ENCODE measurements around the gene TOX2.

TOX2 gene

GRCh38 chr20:44010162-44010704 lies 95.6 kb downstream of the TOX2 start:
- DNase-seq (ENCODE audit: low read depth) = no peak
- no peak overlapping the region for H3K4me3 ChIP-seq (ENCODE audit: low read length)
- TF ChIP-seq, protein P1, sequence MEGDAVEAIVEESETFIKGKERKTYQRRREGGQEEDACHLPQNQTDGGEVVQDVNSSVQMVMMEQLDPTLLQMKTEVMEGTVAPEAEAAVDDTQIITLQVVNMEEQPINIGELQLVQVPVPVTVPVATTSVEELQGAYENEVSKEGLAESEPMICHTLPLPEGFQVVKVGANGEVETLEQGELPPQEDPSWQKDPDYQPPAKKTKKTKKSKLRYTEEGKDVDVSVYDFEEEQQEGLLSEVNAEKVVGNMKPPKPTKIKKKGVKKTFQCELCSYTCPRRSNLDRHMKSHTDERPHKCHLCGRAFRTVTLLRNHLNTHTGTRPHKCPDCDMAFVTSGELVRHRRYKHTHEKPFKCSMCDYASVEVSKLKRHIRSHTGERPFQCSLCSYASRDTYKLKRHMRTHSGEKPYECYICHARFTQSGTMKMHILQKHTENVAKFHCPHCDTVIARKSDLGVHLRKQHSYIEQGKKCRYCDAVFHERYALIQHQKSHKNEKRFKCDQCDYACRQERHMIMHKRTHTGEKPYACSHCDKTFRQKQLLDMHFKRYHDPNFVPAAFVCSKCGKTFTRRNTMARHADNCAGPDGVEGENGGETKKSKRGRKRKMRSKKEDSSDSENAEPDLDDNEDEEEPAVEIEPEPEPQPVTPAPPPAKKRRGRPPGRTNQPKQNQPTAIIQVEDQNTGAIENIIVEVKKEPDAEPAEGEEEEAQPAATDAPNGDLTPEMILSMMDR (conservative IDR thresholded peaks at IDR 0.05; ENCODE audit: low read depth, low read length) = no peak

DNA sequence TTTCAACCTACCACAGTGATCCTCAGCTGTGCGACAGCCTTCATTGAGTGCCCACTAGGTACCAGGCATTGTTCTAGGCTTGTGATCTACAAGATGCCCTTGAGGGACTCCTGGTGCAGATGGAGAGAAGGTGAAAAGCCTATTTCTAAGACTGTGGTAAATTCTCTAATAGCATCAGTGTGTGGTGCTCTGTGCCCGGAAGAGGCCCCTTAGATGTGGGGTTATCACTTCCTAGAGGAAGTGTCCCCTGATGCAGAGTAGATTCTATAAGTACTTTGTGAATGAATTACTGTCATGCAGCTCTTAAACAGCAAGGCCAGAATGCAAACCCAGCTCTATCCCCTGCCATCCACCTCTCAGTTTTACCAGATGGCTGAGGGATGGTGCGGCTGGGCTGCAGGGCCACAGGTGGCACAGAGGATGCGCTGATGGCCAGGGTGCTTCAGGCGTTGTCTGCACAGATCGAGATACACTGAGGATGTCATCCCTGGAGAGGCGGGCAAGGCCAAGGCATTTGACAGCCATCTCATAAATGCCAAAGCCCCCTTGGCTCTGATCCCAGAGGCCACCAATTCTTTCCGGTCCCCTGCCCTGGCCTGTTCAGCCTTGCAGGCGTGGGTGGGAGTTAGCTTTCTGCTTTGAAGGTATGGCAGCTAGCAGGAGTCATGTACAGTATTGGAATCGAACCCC lies 96.7 kb downstream of the TOX2 start:
- TF ChIP-seq, protein P1 (conservative IDR thresholded peaks at IDR 0.05; ENCODE audit: low read depth, low read length) = no peak
- no peak overlapping the region for H3K4me3 ChIP-seq (ENCODE audit: low read length)
- no peak for DNase-seq (ENCODE audit: low read depth)

- no peak for DNase-seq (ENCODE audit: low read depth)
- no peak overlapping the region for H3K4me3 ChIP-seq (ENCODE audit: low read length)
- TF ChIP-seq, protein P1 (conservative IDR thresholded peaks at IDR 0.05; ENCODE audit: low read depth, low read length) = no peak
Measured at GRCh38 chr20:44012466-44013226, 98.0 kb downstream of the TOX2 start.

GRCh38 chr20:44014807-44015732 lies 100.4 kb downstream of the TOX2 start:
- peak; percentile 21 for DNase-seq (ENCODE audit: low read depth)
- no peak overlapping the region for H3K4me3 ChIP-seq (ENCODE audit: low read length)
- TF ChIP-seq, protein P1 (conservative IDR thresholded peaks at IDR 0.05; ENCODE audit: low read depth, low read length) = no peak

GRCh38 chr20:44015733-44016103 lies 101.1 kb downstream of the TOX2 start:
- TF ChIP-seq, protein P1 (conservative IDR thresholded peaks at IDR 0.05; ENCODE audit: low read depth, low read length) = no peak
- H3K4me3 ChIP-seq (ENCODE audit: low read length) = no peak overlapping the region
- DNase-seq (ENCODE audit: low read depth) = no peak

DNA sequence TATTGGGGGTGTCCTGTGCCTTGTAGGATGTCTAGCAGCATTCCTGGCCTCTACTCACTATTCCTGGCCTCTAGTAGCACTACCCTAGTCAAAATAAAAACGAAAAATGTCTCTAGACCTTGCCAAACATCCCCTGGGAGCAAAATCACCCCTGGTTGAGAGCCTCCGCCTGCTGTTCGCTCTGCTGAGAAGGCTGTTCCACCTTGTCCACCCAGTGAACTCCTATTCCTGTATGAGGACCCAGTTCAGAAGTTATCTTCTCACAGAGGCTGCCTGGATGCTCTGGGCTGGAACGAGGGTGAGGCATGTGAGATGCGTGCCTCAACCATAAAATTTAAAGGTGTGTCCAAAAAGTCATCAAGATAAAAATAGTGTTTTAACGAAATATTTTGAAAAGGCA lies 101.9 kb downstream of the TOX2 start:
- TF ChIP-seq, protein P1 (conservative IDR thresholded peaks at IDR 0.05; ENCODE audit: low read depth, low read length) = no peak
- DNase-seq (ENCODE audit: low read depth) = no peak
- H3K4me3 ChIP-seq (ENCODE audit: low read length) = no peak overlapping the region
